ENCODE measurements around the gene TPK1. TPM values are rescaled to one million over a fixed set of nuclear protein-coding genes. Genes with fewer than 3 reads are reported as not detected.
"Not testable (repeated sequence)": the region's sequence is repeated elsewhere in the genome, so short reads cannot be mapped to it uniquely, and the experiment has no call there.

TPK1 gene
- total RNA-seq, 3 donors from 2014 or later, result 9.2 to 10.5 (median 9.3) TPM

DNA sequence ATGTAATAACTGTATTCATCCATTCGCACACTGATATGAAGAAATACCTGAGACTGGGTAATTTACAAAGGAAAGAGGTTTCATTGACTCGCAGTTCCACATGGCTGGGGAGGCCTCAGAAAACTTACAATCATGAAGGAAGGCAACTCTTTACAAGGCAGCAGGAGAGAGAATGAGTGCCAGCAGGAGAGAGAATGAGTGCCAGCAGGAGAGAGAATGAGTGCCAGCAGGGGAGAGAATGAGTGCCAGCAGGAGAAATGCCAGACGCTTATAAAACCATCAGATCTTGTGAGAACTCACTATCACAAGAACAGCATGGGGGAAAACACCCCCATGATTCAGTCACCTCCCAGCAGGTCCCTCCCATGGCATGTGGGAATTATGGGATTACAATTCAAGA is 58.0 kb downstream of the TPK1 start:
- H3K4me1 Mint-ChIP-seq (ENCODE audit: low read depth), result peaks cover 36% of the 10 kb centered on the region
- not testable (repeated sequence) for DNase-seq; H3K4me3 Mint-ChIP-seq; ATAC-seq; H3K36me3 Mint-ChIP-seq (ENCODE audit: insufficient read depth); H3K27me3 Mint-ChIP-seq (ENCODE audit: low read depth); H3K9me3 Mint-ChIP-seq

- ATAC-seq (no peak), DNase-seq (no peak)
- H3K4me3 Mint-ChIP-seq, result no peak overlapping the region
- H3K27me3 Mint-ChIP-seq (ENCODE audit: low read depth), result no peaks in the 10 kb centered on the region
- peaks cover 3% of the 10 kb centered on the region for H3K36me3 Mint-ChIP-seq (ENCODE audit: insufficient read depth)
- H3K9me3 Mint-ChIP-seq, result no peaks in the 10 kb centered on the region
- H3K4me1 Mint-ChIP-seq (ENCODE audit: low read depth), result peaks cover 36% of the 10 kb centered on the region
These were observed 58.6 kb downstream of the TPK1 start for GRCh38 chr7:144777005-144777839.

DNA sequence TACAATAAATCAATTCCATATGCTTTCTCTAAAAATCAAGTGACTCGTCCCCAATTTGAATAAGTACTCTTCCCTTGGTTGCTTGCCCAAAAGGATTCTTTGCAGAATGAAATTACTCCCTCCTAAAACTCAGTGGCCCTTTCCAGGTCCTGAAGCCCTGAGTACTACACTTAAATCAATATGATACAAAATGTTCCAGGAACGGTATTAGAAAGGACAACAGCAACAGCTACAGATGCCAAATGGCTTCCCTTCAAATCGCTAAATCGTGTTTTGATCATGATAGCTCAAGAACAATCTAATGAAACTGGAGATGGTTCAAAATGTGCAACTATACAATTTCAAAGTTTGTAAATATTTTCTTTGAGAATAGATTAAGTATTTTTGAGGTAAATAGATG is 59.4 kb downstream of the TPK1 start:
- Mint-ChIP-seq H3K4me3 (no peak overlapping the region), H3K4me1 (ENCODE audit: low read depth) (peaks cover 36% of the 10 kb centered on the region), H3K27me3 (ENCODE audit: low read depth) (no peaks in the 10 kb centered on the region), H3K9me3 (no peaks in the 10 kb centered on the region), H3K36me3 (ENCODE audit: insufficient read depth) (peaks cover 3% of the 10 kb centered on the region)
- DNase-seq (no peak), ATAC-seq (no peak)

GRCh38 chr7:144775749-144776148 is 60.1 kb downstream of the TPK1 start:
- H3K4me1 Mint-ChIP-seq (ENCODE audit: low read depth), result peaks cover 39% of the 10 kb centered on the region
- H3K36me3 Mint-ChIP-seq (ENCODE audit: insufficient read depth), result peaks cover 3% of the 10 kb centered on the region
- ATAC-seq (no peak), DNase-seq (no peak)
- no peak overlapping the region for H3K4me3 Mint-ChIP-seq
- H3K9me3 Mint-ChIP-seq, result no peaks in the 10 kb centered on the region
- H3K27me3 Mint-ChIP-seq (ENCODE audit: low read depth), result no peaks in the 10 kb centered on the region

- no peak overlapping the region for H3K4me3 Mint-ChIP-seq
- no peaks in the 10 kb centered on the region for H3K9me3 Mint-ChIP-seq
- H3K36me3 Mint-ChIP-seq (ENCODE audit: insufficient read depth), result peaks cover 8% of the 10 kb centered on the region
- ATAC-seq (no peak), DNase-seq (no peak)
- H3K27me3 Mint-ChIP-seq (ENCODE audit: low read depth), result no peaks in the 10 kb centered on the region
- H3K4me1 Mint-ChIP-seq (ENCODE audit: low read depth), result peaks cover 32% of the 10 kb centered on the region
These were observed 63.9 kb downstream of the TPK1 start for GRCh38 chr7:144771927-144772326.

GRCh38 chr7:144771174-144771573 is 64.7 kb downstream of the TPK1 start:
- Mint-ChIP-seq H3K9me3 (no peaks in the 10 kb centered on the region), H3K27me3 (ENCODE audit: low read depth) (no peaks in the 10 kb centered on the region), H3K4me3 (no peak overlapping the region), H3K36me3 (ENCODE audit: insufficient read depth) (peaks cover 8% of the 10 kb centered on the region), H3K4me1 (ENCODE audit: low read depth) (peaks cover 28% of the 10 kb centered on the region)
- DNase-seq (no peak), ATAC-seq (no peak)

DNA sequence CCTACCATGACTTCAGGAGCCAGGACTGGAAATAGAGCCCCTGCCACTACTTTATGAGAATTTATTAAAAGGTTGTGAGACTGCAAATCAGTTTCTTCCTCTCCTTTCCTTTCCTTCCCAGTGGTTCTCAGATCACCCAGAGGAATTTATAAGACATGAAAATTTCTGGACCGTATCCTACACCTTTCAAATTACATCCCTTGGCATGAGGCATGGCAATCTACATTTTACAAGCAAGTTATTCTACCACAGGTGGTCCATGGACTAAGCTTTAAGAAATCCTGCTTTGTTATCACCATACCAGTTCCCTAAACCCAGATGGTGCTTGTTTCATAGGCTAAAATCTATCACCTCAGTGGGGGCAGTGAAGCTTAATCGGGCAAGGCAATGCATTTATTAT is 66.5 kb downstream of the TPK1 start:
- no peak overlapping the region for H3K4me3 Mint-ChIP-seq
- no peaks in the 10 kb centered on the region for H3K9me3 Mint-ChIP-seq
- no peaks in the 10 kb centered on the region for H3K27me3 Mint-ChIP-seq (ENCODE audit: low read depth)
- ATAC-seq (no peak), DNase-seq (no peak)
- peaks cover 8% of the 10 kb centered on the region for H3K36me3 Mint-ChIP-seq (ENCODE audit: insufficient read depth)
- peaks cover 19% of the 10 kb centered on the region for H3K4me1 Mint-ChIP-seq (ENCODE audit: low read depth)

DNA sequence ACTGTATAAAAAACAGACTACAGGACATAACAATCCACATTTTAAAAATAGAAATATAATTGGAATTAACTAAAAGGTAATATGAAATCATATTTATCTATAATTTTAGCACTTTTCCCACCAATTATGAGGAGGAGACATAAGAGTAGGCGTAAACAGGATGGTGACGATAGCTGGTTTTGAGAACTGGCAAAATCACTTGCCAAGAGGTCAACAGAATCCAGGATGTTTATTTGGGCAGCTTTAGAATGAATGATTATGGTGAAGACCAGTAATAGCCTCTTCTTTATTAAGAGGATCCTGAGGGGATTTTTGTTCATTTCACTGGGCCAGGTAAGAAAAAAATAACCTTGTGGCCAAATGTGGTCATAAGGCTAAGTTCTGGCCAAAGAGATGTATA is 67.2 kb downstream of the TPK1 start:
- ATAC-seq, result no peak
- H3K9me3 Mint-ChIP-seq, result no peaks in the 10 kb centered on the region
- H3K4me3 Mint-ChIP-seq, result no peak overlapping the region

DNA sequence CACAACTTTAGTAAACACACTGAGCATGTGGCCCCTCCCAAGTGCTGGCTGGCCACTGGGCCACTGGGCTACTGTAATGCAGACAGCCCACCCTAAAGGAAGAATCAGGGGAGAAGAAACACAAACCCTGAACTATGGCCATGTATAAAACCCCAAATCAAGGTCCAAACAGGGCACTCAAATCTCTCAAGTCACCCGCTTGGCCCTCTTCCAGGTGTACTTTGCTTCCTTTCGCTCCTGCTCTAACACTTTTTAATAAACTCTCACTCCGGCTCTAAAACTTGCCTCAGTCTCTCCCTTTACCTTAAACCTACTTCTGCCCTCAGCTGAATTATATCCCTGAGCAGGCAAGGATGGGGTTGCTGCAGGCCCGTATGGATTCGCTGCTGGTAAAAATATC is 72.6 kb downstream of the TPK1 start:
- Mint-ChIP-seq H3K9me3 (no peaks in the 10 kb centered on the region), H3K4me1 (ENCODE audit: low read depth) (peaks cover 4% of the 10 kb centered on the region), H3K36me3 (ENCODE audit: insufficient read depth) (peaks cover 37% of the 10 kb centered on the region), H3K4me3 (no peak overlapping the region), H3K27me3 (ENCODE audit: low read depth) (no peaks in the 10 kb centered on the region)
- no peak for ATAC-seq
- no peak for DNase-seq

More for the DNA sequence above, 67.2 kb downstream of the TPK1 start:
- DNase-seq, result no peak
- Mint-ChIP-seq H3K36me3 (ENCODE audit: insufficient read depth) (peaks cover 13% of the 10 kb centered on the region), H3K4me1 (ENCODE audit: low read depth) (peaks cover 19% of the 10 kb centered on the region), H3K27me3 (ENCODE audit: low read depth) (no peaks in the 10 kb centered on the region)

GRCh38 chr7:144762853-144763252 is 73.0 kb downstream of the TPK1 start:
- no peak for ATAC-seq
- no peaks in the 10 kb centered on the region for H3K27me3 Mint-ChIP-seq (ENCODE audit: low read depth)
- no peak for DNase-seq
- H3K9me3 Mint-ChIP-seq, result no peaks in the 10 kb centered on the region
- H3K4me1 Mint-ChIP-seq (ENCODE audit: low read depth), result peaks cover 4% of the 10 kb centered on the region
- no peak overlapping the region for H3K4me3 Mint-ChIP-seq
- H3K36me3 Mint-ChIP-seq (ENCODE audit: insufficient read depth), result peaks cover 37% of the 10 kb centered on the region

DNA sequence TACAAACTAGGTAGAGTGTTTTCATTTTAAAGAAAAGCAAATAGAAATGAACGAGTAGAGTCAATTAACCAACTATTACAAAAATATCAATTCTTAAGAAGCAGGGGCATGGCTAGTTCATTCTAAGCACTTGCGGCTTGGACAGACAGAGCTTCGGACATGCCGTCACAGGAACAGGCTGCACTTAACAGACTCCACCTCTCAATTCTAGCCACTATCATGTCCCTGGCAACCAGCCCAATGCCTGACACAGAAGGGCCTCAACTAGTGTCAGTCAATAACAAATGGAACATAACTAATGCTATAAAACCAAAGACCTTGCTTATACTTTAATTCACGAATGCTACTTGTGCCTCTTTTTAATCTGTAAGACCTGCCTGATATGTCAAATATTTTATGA is 74.4 kb downstream of the TPK1 start:
- DNase-seq (no peak), ATAC-seq (no peak)
- Mint-ChIP-seq H3K27me3 (ENCODE audit: low read depth) (no peaks in the 10 kb centered on the region), H3K9me3 (no peaks in the 10 kb centered on the region), H3K4me1 (ENCODE audit: low read depth) (peaks cover 2% of the 10 kb centered on the region), H3K4me3 (no peak overlapping the region), H3K36me3 (ENCODE audit: insufficient read depth) (peaks cover 32% of the 10 kb centered on the region)

GRCh38 chr7:144759653-144760052 is 76.2 kb downstream of the TPK1 start:
- DNase-seq, result no peak
- no peaks in the 10 kb centered on the region for H3K4me1 Mint-ChIP-seq (ENCODE audit: low read depth)
- H3K9me3 Mint-ChIP-seq, result peaks cover 3% of the 10 kb centered on the region
- no peak overlapping the region for H3K4me3 Mint-ChIP-seq
- H3K36me3 Mint-ChIP-seq (ENCODE audit: insufficient read depth), result peaks cover 34% of the 10 kb centered on the region
- no peaks in the 10 kb centered on the region for H3K27me3 Mint-ChIP-seq (ENCODE audit: low read depth)
- ATAC-seq, result no peak

GRCh38 chr7:144747936-144748335 is 87.9 kb downstream of the TPK1 start:
- Mint-ChIP-seq H3K4me1 (ENCODE audit: low read depth) (peaks cover 2% of the 10 kb centered on the region), H3K9me3 (peaks cover 3% of the 10 kb centered on the region)

DNA sequence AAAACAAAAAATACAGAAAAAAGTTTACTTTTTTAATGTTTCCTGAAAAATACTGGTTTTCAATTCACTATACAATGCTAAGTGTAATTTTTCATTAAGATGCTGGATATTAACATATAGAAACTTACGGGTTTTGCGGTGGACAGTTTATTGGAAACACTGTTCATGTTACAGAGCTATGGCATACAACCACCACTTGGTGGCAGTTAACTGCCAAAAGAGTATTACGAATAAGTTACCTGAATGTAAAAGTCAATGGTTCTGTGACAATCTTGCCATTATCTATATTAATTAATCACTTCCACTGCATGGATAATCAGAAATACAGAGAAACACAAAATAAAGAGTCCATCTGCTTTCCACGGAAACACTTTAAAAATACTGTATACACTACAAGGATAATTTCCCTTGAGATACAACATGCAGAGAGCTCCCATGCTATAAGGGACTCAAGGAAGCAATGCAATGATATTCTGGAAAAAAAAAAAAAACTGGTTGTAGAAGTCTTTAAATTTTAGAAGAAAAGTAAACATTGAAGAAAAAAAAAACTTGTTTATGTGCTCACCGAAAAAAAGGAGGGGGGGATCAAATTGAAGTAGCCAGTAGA is 97.0 kb downstream of the TPK1 start:
- peak; percentile 40 to 48 for ATAC-seq

More at GRCh38 chr7:144747936-144748335, 87.9 kb downstream of the TPK1 start:
- no peak for ATAC-seq
- DNase-seq, result no peak
- no peaks in the 10 kb centered on the region for H3K27me3 Mint-ChIP-seq (ENCODE audit: low read depth)
- peaks cover 3% of the 10 kb centered on the region for H3K36me3 Mint-ChIP-seq (ENCODE audit: insufficient read depth)
- H3K4me3 Mint-ChIP-seq, result no peak overlapping the region

GRCh38 chr7:144738146-144738545 is 97.7 kb downstream of the TPK1 start:
- no peak for DNase-seq
- no peaks in the 10 kb centered on the region for H3K27me3 Mint-ChIP-seq (ENCODE audit: low read depth)
- no peak overlapping the region for H3K4me3 Mint-ChIP-seq
- no peaks in the 10 kb centered on the region for H3K9me3 Mint-ChIP-seq
- no peaks in the 10 kb centered on the region for H3K36me3 Mint-ChIP-seq (ENCODE audit: insufficient read depth)
- no peak for ATAC-seq
- peaks cover 1% of the 10 kb centered on the region for H3K4me1 Mint-ChIP-seq (ENCODE audit: low read depth)

More for the DNA sequence above, 97.0 kb downstream of the TPK1 start:
- Mint-ChIP-seq H3K4me3 (no peak overlapping the region), H3K27me3 (ENCODE audit: low read depth) (no peaks in the 10 kb centered on the region), H3K9me3 (no peaks in the 10 kb centered on the region), H3K4me1 (ENCODE audit: low read depth) (peaks cover 1% of the 10 kb centered on the region), H3K36me3 (ENCODE audit: insufficient read depth) (no peaks in the 10 kb centered on the region)
- no peak for DNase-seq
